Inferior parietal cortex (tissue), 1 donor: ENCODE results near the gene CLEC2D.
"Not testable (repeated sequence)": the region's sequence is repeated elsewhere in the genome, so short reads cannot be mapped to it uniquely, and the experiment has no call there.

Experiments used
- DNase-seq: peaks from one replicate; pipeline ENCODE4 v3.0.0-alpha.2; 2016; ENCODE audit errors: extremely low spot score

The CLEC2D gene

GRCh38 chr12:9699898-9700605 lies 30.5 kb downstream of the CLEC2D start:
- DNase-seq: no peak

- no peak for DNase-seq
Measured at GRCh38 chr12:9700606-9700956, 31.1 kb downstream of the CLEC2D start.

GRCh38 chr12:9701380-9702154 lies 32.1 kb downstream of the CLEC2D start:
- no peak for DNase-seq

- DNase-seq: no peak
Measured at GRCh38 chr12:9702255-9702654, 32.7 kb downstream of the CLEC2D start.

GRCh38 chr12:9704561-9704960 lies 35.0 kb downstream of the CLEC2D start:
- DNase-seq: not testable (repeated sequence)

- no peak for DNase-seq
Measured at GRCh38 chr12:9706086-9706685, 36.7 kb downstream of the CLEC2D start.

GRCh38 chr12:9707356-9707755 lies 37.8 kb downstream of the CLEC2D start:
- DNase-seq: no peak

GRCh38 chr12:9707864-9708808 lies 38.6 kb downstream of the CLEC2D start:
- peak; percentile 64 for DNase-seq

- no peak for DNase-seq
Measured at GRCh38 chr12:9708853-9709252, 39.3 kb downstream of the CLEC2D start.

- DNase-seq: no peak
Measured at GRCh38 chr12:9710584-9711375, 41.3 kb downstream of the CLEC2D start.

GRCh38 chr12:9711664-9712063 lies 42.2 kb downstream of the CLEC2D start:
- no peak for DNase-seq

- DNase-seq: not testable (repeated sequence)
Measured at GRCh38 chr12:9713032-9713558, 43.6 kb downstream of the CLEC2D start.

- no peak for DNase-seq
Measured at GRCh38 chr12:9717070-9717925, 47.8 kb downstream of the CLEC2D start.

- no peak for DNase-seq
Measured at GRCh38 chr12:9718968-9719367, 49.5 kb downstream of the CLEC2D start.

GRCh38 chr12:9719790-9720189 lies 50.3 kb downstream of the CLEC2D start:
- peak; percentile 43 for DNase-seq

- DNase-seq: no peak
Measured at GRCh38 chr12:9721394-9722092, 52.0 kb downstream of the CLEC2D start.

GRCh38 chr12:9724023-9724422 lies 54.5 kb downstream of the CLEC2D start:
- DNase-seq: no peak

GRCh38 chr12:9725213-9725870 lies 55.8 kb downstream of the CLEC2D start:
- DNase-seq: no peak

- DNase-seq: no peak
Measured at GRCh38 chr12:9727813-9728212, 58.3 kb downstream of the CLEC2D start.
